ENCODE data around the gene HAUS8.

DNA sequence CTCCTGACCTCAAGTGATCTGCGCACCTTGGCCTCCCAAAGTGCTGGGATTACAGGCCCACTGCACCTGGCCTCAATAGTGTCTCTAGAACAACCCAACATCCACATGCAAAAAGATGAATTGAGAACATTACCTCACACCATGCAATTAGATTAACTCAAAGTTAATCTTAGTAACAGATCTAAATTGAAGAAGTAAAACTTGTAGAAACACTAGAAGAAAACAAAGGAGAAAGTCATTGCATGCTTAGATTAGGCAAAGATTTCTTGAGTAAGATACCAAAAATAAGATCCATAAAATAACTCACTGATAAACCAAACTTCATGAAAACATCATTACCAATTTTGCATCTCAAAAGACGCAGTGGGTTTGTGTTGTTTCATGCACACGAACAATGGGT is 51.4 kb downstream of the HAUS8 start:
- TF ChIP-seq HDAC2 (IDR thresholded peaks at IDR 0.05; ENCODE audit: borderline replicate concordance in 1 of 2, low read depth in 2 of 2, low read length in 2 of 2) (no peak), RAD21 (IDR thresholded peaks at IDR 0.05 in 1 of 2, conservative IDR thresholded peaks at IDR 0.05 in 1 of 2; ENCODE audit: low read depth in 2 of 2, low read length in 2 of 2) (no peak), RNF2 (IDR thresholded peaks at IDR 0.05; ENCODE audit: borderline replicate concordance, low read depth, low read length, missing control alignments, poor library complexity, severe bottlenecking) (no peak), CHD1 (IDR thresholded peaks at IDR 0.05; ENCODE audit: low read depth, low read length) (no peak), CTCF (IDR thresholded peaks at IDR 0.05; ENCODE audit: control extremely low read depth in 1 of 3, insufficient read depth in 1 of 3, low read depth in 1 of 3, low read length in 3 of 3) (no peak), CBX5 (IDR thresholded peaks at IDR 0.05; ENCODE audit: low read depth, low read length) (no peak), TAF1 (IDR thresholded peaks at IDR 0.05; ENCODE audit: low read depth, low read length) (no peak), SIX5 (IDR thresholded peaks at IDR 0.05; ENCODE audit: low read depth, low read length) (no peak), CEBPB (IDR thresholded peaks at IDR 0.05; ENCODE audit: low read depth, low read length) (no peak), RBBP5 (IDR thresholded peaks at IDR 0.05; ENCODE audit: borderline replicate concordance, low read depth, low read length) (no peak), MAFK (IDR thresholded peaks at IDR 0.05; ENCODE audit: low read depth, low read length) (no peak)

All from H1 (cell line).